GM12878 (cell line): Measurements from ENCODE around the gene PPP1R18. TPM values are rescaled to one million over a fixed set of nuclear protein-coding genes. Genes with fewer than 3 reads are reported as not detected.
A peak's percentile ranks its signal among the peaks of the same experiment; 100 is the strongest.

Experiments used
- BHLHE40 ChIP-seq, 2 experiments: fragments of 450-650 bp in 1 of 2; IDR thresholded peaks; 2 replicates each; pipeline ENCODE4 v1.6.1; 2011 to 2017; ENCODE audit warnings: low read depth in 2 of 2, borderline replicate concordance in 1 of 2, improper control_type of control experiment in 1 of 2, low read length in 1 of 2, mild to moderate bottlenecking in 1 of 2
- CBX3 ChIP-seq: fragments of 200-600 bp; sonication (generic); IDR thresholded peaks from 2 replicates; pipeline ENCODE4 v1.6.1; 2016; ENCODE audit warnings: low read depth, borderline replicate concordance
- ESRRA ChIP-seq: IDR thresholded peaks from 2 replicates; pipeline ENCODE4 v1.6.1; 2012; ENCODE audit warnings: mild to moderate bottlenecking, low read length, improper control_type of control experiment
- FOXK2 ChIP-seq: fragments of 450-650 bp; IDR thresholded peaks from 2 replicates; pipeline ENCODE4 v1.6.1; 2017; ENCODE audit warnings: mild to moderate bottlenecking, moderate library complexity
- HDGF ChIP-seq: fragments of 450-650 bp; IDR thresholded peaks from 2 replicates; pipeline ENCODE4 v1.6.1; 2016; ENCODE audit warnings: antibody characterized with exemption
- IKZF1 ChIP-seq: fragments of 450-650 bp; conservative IDR thresholded peaks from 2 replicates; pipeline ENCODE4 v1.6.1; 2017; ENCODE audit warnings: antibody characterized with exemption, mild to moderate bottlenecking
- IKZF2 ChIP-seq, 2 experiments: fragments of 450-650 bp; IDR thresholded peaks; 2 replicates each; pipeline ENCODE4 v1.6.1; 2017; ENCODE audit warnings: mild to moderate bottlenecking in 2 of 2, moderate library complexity in 2 of 2
- KAT2A ChIP-seq: conservative IDR thresholded peaks from 2 replicates; pipeline ENCODE4 v1.6.1; 2011; ENCODE audit warnings: low read depth, low read length; ENCODE audit not compliant: control insufficient read depth
- MEF2B ChIP-seq: fragments of 450-650 bp; IDR thresholded peaks from 2 replicates; pipeline ENCODE4 v1.6.1; 2018; ENCODE audit warnings: mild to moderate bottlenecking, moderate library complexity; ENCODE audit not compliant: partially characterized antibody, poor library complexity, severe bottlenecking
- NFXL1 ChIP-seq: fragments of 450-650 bp; IDR thresholded peaks from 2 replicates; pipeline ENCODE4 v1.6.1; 2017; ENCODE audit warnings: antibody characterized with exemption, mild to moderate bottlenecking, borderline replicate concordance
- POLR2AphosphoS2 ChIP-seq: IDR thresholded peaks from 2 replicates; pipeline ENCODE4 v1.6.1; 2011; ENCODE audit warnings: low read depth, mild to moderate bottlenecking, low read length, improper control_type of control experiment, moderate library complexity
- POLR2AphosphoS5 ChIP-seq: IDR thresholded peaks from 2 replicates; pipeline ENCODE4 v1.6.1; 2011; ENCODE audit warnings: mild to moderate bottlenecking, low read length, inconsistent platforms
- RB1 ChIP-seq: fragments of 450-650 bp; formaldehyde crosslinking; IDR thresholded peaks from 2 replicates; pipeline ENCODE4 v1.6.1; 2017; ENCODE audit warnings: mild to moderate bottlenecking, borderline replicate concordance
- RCOR1 ChIP-seq: conservative IDR thresholded peaks from 2 replicates; pipeline ENCODE4 v1.6.1; 2012; ENCODE audit warnings: low read depth, low read length, improper control_type of control experiment
- SMARCA5 ChIP-seq: fragments of 450-650 bp; IDR thresholded peaks from 2 replicates; pipeline ENCODE4 v1.6.1; 2017; ENCODE audit warnings: mild to moderate bottlenecking
- SMC3 ChIP-seq: IDR thresholded peaks from 2 replicates; pipeline ENCODE4 v1.6.1; 2011; ENCODE audit warnings: low read length, improper control_type of control experiment, borderline replicate concordance
- TAF1 ChIP-seq: IDR thresholded peaks from 2 replicates; pipeline ENCODE4 v1.6.1; 2011; ENCODE audit warnings: mild to moderate bottlenecking, low read depth, low read length, borderline replicate concordance
- ZNF217 ChIP-seq: fragments of 450-650 bp; IDR thresholded peaks from 2 replicates; pipeline ENCODE4 v1.6.1; 2017; ENCODE audit warnings: antibody characterized with exemption, mild to moderate bottlenecking
- polyA plus RNA-seq, 11 experiments: library from polyadenylated mRNA; depleted of rRNA in 4 of 11; unstranded in 6 of 11; stranded (reverse) in 5 of 11; fragments of >200 nt; fragmentation: Nextera tagmentation in 4 of 11; fragmentation: Illumina TruSeq in 1 of 11; extraction: Ambion mirVana in 4 of 11; extraction: Trizol in 1 of 11; gene quantifications; 1 replicate in 1 of 11; 2 replicates in 10 of 11; pipeline versions ENCODE4 v1.2.1 to v1.2.3, GENCODE V29; 2011 to 2016; ENCODE audit warnings: inconsistent platforms in 2 of 11, missing spikeins in 2 of 11, low read depth in 1 of 11
- total RNA-seq, 4 experiments: library from RNA; depleted of rRNA in 3 of 4; stranded (reverse); fragments of >200 nt in 3 of 4; fragmentation: Illumina TruSeq in 1 of 4; extraction: Trizol in 1 of 4; gene quantifications; 2 replicates each; pipeline versions ENCODE4 v1.2.1 to v1.2.3, GENCODE V29; 2013 to 2021
- TF ChIP-seq, protein P1 (sequence below): fragments of 450-650 bp; formaldehyde crosslinking; IDR thresholded peaks from 2 replicates; pipeline ENCODE4 v1.5.0; 2022; ENCODE audit warnings: mild to moderate bottlenecking, missing genetic modification characterization
- TF ChIP-seq, protein P2 (sequence below): IDR thresholded peaks from 2 replicates; pipeline ENCODE4 v1.6.1; 2011; ENCODE audit warnings: borderline replicate concordance, low read depth, mild to moderate bottlenecking, moderate library complexity, low read length; ENCODE audit not compliant: insufficient read depth, poor library complexity, severe bottlenecking
- TF ChIP-seq, protein P3 (sequence below): fragments of 450-650 bp; IDR thresholded peaks from 2 replicates; pipeline ENCODE4 v1.6.1; 2016; ENCODE audit warnings: mild to moderate bottlenecking
- TF ChIP-seq, protein P4 (sequence below): fragments of 450-650 bp; IDR thresholded peaks from 2 replicates; pipeline ENCODE4 v1.6.1; 2017; ENCODE audit warnings: borderline replicate concordance

PPP1R18 gene
- total and polyA plus RNA-seq, 10 of the 15 experiments (the other 5 are each of a cell fraction or from before 2014, with no cell fraction given) = 21.0 to 119 (median 52.6) TPM

DNA sequence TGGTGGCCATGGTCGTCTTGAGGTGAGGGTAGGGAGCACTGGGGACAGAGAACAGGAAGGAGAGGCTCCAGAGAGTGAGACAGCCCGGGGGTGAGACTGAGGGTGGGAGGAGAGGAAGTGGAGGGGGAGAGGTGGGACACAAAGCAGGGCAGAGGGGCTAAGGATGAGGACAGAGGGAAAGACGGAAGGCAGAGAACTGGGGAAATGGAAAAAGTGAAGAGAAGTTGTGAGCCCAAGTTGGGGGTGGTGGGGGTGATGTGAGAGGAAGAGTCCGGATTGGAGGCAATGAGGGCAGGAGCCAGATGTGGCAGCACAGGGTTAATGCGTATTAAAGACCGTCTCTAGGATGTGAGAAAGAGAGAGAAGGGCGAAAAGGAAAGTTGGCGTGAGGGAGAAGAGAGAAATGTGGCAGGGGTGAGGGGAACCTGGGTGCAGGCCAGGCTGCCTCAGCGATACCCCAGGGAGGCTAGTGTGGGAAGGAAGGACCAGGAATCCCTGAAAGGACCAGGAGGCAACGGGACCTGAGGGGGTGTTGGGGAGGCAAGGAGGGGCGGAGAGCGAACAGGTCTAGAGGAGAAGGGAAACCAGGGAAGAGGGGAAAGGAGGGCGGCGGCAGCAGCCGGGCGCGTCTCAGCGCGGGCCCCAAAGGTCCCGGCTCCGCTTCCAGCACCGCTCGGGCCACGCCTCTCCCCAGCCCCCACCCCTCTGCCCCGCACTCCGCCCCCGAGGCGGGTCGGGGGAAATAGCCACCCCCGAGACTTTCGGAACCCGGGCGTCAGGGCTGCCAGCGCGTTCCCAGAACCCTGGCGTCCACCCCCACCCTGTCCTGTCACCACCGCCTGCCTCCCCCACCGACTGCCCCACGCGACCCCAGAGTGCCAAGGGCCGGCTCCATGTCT lies at the start of gene PPP1R18 (continued):
- TF ChIP-seq, protein P1, sequence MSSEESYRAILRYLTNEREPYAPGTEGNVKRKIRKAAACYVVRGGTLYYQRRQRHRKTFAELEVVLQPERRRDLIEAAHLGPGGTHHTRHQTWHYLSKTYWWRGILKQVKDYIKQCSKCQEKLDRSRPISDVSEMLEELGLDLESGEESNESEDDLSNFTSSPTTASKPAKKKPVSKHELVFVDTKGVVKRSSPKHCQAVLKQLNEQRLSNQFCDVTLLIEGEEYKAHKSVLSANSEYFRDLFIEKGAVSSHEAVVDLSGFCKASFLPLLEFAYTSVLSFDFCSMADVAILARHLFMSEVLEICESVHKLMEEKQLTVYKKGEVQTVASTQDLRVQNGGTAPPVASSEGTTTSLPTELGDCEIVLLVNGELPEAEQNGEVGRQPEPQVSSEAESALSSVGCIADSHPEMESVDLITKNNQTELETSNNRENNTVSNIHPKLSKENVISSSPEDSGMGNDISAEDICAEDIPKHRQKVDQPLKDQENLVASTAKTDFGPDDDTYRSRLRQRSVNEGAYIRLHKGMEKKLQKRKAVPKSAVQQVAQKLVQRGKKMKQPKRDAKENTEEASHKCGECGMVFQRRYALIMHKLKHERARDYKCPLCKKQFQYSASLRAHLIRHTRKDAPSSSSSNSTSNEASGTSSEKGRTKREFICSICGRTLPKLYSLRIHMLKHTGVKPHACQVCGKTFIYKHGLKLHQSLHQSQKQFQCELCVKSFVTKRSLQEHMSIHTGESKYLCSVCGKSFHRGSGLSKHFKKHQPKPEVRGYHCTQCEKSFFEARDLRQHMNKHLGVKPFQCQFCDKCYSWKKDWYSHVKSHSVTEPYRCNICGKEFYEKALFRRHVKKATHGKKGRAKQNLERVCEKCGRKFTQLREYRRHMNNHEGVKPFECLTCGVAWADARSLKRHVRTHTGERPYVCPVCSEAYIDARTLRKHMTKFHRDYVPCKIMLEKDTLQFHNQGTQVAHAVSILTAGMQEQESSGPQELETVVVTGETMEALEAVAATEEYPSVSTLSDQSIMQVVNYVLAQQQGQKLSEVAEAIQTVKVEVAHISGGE (CRISPR knock-in tag) = no peak
- TF ChIP-seq ESRRA = no peak
- TF ChIP-seq IKZF2 (IDR thresholded peaks at IDR 0.05) = peak; percentile 40 to 47; a peak in 3 of 4 replicates
- no peak for TF ChIP-seq POLR2AphosphoS2
- no peak; the same call in 1 of the 2 replicates for TF ChIP-seq IKZF1
- no peak for TF ChIP-seq RCOR1
- TF ChIP-seq BHLHE40 (IDR thresholded peaks at IDR 0.05; ENCODE audit: borderline replicate concordance in 1 of 2, low read depth in 2 of 2, low read length in 1 of 2) = peak in 1 of 2 experiments; percentile 7; a peak in 1 of 4 replicates
- TF ChIP-seq NFXL1 = no peak
- TF ChIP-seq RB1 = no peak
- TF ChIP-seq HDGF = peak; percentile 98
- TF ChIP-seq, protein P2, sequence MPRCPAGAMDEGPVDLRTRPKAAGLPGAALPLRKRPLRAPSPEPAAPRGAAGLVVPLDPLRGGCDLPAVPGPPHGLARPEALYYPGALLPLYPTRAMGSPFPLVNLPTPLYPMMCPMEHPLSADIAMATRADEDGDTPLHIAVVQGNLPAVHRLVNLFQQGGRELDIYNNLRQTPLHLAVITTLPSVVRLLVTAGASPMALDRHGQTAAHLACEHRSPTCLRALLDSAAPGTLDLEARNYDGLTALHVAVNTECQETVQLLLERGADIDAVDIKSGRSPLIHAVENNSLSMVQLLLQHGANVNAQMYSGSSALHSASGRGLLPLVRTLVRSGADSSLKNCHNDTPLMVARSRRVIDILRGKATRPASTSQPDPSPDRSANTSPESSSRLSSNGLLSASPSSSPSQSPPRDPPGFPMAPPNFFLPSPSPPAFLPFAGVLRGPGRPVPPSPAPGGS = peak; percentile 61
- TF ChIP-seq ZNF217 = no peak
- no peak for TF ChIP-seq FOXK2
- peak; percentile 69; the same call in 1 of the 2 replicates for TF ChIP-seq POLR2AphosphoS5
- TF ChIP-seq MEF2B = no peak
- TF ChIP-seq KAT2A = no peak
- no peak for TF ChIP-seq TAF1
- TF ChIP-seq, protein P3, sequence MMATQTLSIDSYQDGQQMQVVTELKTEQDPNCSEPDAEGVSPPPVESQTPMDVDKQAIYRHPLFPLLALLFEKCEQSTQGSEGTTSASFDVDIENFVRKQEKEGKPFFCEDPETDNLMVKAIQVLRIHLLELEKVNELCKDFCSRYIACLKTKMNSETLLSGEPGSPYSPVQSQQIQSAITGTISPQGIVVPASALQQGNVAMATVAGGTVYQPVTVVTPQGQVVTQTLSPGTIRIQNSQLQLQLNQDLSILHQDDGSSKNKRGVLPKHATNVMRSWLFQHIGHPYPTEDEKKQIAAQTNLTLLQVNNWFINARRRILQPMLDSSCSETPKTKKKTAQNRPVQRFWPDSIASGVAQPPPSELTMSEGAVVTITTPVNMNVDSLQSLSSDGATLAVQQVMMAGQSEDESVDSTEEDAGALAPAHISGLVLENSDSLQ = no peak
- TF ChIP-seq, protein P4, sequence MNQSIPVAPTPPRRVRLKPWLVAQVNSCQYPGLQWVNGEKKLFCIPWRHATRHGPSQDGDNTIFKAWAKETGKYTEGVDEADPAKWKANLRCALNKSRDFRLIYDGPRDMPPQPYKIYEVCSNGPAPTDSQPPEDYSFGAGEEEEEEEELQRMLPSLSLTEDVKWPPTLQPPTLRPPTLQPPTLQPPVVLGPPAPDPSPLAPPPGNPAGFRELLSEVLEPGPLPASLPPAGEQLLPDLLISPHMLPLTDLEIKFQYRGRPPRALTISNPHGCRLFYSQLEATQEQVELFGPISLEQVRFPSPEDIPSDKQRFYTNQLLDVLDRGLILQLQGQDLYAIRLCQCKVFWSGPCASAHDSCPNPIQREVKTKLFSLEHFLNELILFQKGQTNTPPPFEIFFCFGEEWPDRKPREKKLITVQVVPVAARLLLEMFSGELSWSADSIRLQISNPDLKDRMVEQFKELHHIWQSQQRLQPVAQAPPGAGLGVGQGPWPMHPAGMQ = no peak
- TF ChIP-seq SMARCA5 = no peak
- TF ChIP-seq SMC3 = 0 out of 2 replicates have a peak, but pooled peaks have one; percentile 1
- no peak for TF ChIP-seq CBX3
